Lower leg skin (tissue), 4 donors: ENCODE measurements around the gene ODAD4. TPM values are rescaled to one million over a fixed set of nuclear protein-coding genes. Genes with fewer than 3 reads are reported as not detected.
"Not testable (repeated sequence)": the region's sequence is repeated elsewhere in the genome, so short reads cannot be mapped to it uniquely, and the experiment has no call there.

ENCODE experiments used
- DNase-seq, 2 donors: peaks; one replicate each; pipeline ENCODE4 v3.0.0-alpha.2; 2019; ENCODE audit warnings: low spot score in 2 of 2
- H3K4me3 ChIP-seq: fragments of 200-600 bp; sonication (generic); 2 replicates; pipeline ENCODE4 v1.5.1; 2017; ENCODE audit warnings: mild to moderate bottlenecking, low read depth; ENCODE audit not compliant: poor library complexity, severe bottlenecking
- POLR2A ChIP-seq, 2 donors: fragments of 450-650 bp; IDR thresholded peaks; one replicate each; pipeline ENCODE4 v1.6.1; 2016 to 2017; ENCODE audit warnings: antibody characterized with exemption in 2 of 2, mild to moderate bottlenecking in 1 of 2, moderate library complexity in 1 of 2
- whole genome bisulfite sequencing, 2 donors: methylation state at CpG; one replicate each; pipeline ENCODE4 v1.1.5; 2018; 5-methylcytosine and 5-hydroxymethylcytosine counted together
- intact Hi-C: fragments of 100-400 bp; cut with DNase I; formaldehyde crosslinking; loops from one replicate; pipeline ENCODE4 v1.15.0; 2023; ENCODE audit warnings: low total_unique reads
- total RNA-seq, 4 donors: library from RNA; depleted of rRNA; stranded (reverse); fragments of >200 nt; gene quantifications; one replicate each; pipeline ENCODE4 v1.1.0, GENCODE V29; 2016
- TF ChIP-seq, protein P1 (sequence below), 3 donors: fragments of 450-650 bp; IDR thresholded peaks; one replicate each; pipeline ENCODE4 v1.5.1; 2016; ENCODE audit warnings: antibody characterized with exemption in 3 of 3, mild to moderate bottlenecking in 3 of 3, moderate library complexity in 2 of 3

ODAD4 gene
- total RNA-seq, 4 donors from 2014 or later: 0.13 to 0.42 (median 0.20) TPM; not detected in 1

DNA sequence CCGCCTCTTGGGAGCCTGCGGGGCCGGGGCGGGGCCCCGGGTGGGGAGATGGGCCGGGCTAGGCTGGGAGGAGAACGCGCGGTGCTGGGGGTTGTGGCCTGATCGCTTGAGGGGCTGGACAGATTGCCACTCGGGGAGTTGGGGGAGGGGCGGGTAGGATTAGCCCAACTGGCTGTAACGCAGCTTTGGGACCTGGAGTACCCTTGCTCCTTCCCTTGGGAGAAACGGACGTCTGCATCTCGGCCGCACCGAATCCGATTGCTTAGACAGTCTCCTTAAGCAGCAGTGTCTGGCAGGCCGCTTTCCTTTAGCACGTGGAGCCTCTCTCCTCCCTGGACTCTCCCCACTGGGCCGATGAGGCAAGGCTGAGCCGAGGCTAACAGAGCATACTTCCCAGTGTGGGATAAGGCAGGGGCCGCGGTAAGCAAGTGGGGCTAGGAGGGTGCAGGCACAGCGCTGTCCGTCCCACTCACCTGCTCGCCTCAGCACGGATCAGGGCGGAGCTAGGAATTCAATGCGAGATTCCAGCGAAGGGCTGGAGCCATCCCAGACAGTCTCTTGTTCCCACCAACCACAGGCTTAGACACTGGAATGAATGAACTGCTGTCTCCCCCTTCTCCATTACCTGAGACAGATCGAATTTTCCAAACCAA is 11.1 kb upstream of the ODAD4 start:
- DNase-seq: peak in 1 of 2 donors; percentile 59
- TF ChIP-seq, protein P1, sequence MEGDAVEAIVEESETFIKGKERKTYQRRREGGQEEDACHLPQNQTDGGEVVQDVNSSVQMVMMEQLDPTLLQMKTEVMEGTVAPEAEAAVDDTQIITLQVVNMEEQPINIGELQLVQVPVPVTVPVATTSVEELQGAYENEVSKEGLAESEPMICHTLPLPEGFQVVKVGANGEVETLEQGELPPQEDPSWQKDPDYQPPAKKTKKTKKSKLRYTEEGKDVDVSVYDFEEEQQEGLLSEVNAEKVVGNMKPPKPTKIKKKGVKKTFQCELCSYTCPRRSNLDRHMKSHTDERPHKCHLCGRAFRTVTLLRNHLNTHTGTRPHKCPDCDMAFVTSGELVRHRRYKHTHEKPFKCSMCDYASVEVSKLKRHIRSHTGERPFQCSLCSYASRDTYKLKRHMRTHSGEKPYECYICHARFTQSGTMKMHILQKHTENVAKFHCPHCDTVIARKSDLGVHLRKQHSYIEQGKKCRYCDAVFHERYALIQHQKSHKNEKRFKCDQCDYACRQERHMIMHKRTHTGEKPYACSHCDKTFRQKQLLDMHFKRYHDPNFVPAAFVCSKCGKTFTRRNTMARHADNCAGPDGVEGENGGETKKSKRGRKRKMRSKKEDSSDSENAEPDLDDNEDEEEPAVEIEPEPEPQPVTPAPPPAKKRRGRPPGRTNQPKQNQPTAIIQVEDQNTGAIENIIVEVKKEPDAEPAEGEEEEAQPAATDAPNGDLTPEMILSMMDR (IDR thresholded peaks at IDR 0.05): no peak
- TF ChIP-seq POLR2A (IDR thresholded peaks at IDR 0.05): no peak
- 6 to 7% methylated on average over 19 to 27 of the region's 33 CpGs for WGBS, 2 donors
- H3K4me3 ChIP-seq: no peak overlapping the region
- intact Hi-C loops: no loop called here

DNA sequence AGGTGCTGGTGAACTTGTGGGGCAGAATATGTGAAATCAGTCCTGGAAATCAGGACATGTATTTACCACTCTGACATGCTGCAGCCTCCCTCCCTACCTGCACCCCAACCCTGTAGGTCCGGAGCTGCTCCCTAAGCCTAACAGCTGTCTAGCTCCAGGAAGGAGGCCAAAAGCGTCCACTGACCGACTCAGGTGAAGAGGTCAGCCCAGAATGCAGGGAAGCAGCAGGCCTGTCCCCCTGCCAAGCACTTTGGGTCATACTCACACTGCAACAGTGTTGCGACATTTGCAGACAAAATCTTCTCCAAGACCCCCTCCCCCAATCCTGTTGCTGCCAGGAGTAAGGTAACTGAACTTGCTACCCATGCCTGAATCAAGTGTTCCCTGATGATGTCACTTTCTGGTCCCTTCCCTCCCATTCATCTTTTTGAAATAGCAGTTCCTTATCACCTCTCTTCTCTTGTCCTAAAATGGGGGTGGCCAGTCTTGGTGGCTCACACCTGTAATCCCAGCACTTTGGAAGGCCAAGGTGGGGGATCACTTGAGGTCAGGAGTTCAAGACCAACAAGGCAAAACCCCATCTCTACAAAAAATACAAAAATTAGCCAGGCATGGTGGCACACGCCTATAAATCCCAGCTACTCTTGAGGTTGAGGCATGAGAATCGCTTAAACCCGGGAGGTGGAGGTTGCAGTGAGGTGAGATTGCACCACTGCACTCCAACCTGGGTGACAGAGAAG is 10.4 kb upstream of the ODAD4 start:
- no peak for TF ChIP-seq POLR2A (IDR thresholded peaks at IDR 0.05)
- TF ChIP-seq, protein P1 (IDR thresholded peaks at IDR 0.05): no peak

DNA sequence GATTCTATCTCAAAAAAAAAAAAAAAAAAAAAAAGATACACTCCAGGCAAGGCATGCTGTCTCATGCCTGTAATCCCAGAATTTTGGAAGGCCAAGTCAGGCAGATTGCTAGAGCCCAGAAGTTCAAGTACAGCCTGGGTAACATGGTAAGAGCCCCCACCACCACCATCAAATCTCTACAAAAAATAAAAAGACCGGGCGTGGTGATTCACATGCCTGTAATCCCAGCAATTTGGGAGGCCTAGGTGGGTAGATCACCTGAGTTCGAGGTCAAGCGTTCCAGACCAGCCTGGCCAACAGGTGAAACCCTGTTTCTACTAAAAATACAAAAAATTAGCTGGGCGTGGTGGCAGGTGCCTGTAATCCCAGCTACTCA is 9.8 kb upstream of the ODAD4 start:
- TF ChIP-seq, protein P1 (IDR thresholded peaks at IDR 0.05): no peak
- no peak for TF ChIP-seq POLR2A (IDR thresholded peaks at IDR 0.05)
- 93 to 96% methylated on average over 5 of the region's 5 CpGs for WGBS, 2 donors
- H3K4me3 ChIP-seq: no peak overlapping the region
- DNase-seq: no peak
- intact Hi-C loops: no loop called here

More for the DNA sequence above, 10.4 kb upstream of the ODAD4 start:
- no peak overlapping the region for H3K4me3 ChIP-seq
- no peak for DNase-seq
- intact Hi-C loops: no loop called here
- 66 to 73% methylated on average over 7 of the region's 7 CpGs for WGBS, 2 donors

DNA sequence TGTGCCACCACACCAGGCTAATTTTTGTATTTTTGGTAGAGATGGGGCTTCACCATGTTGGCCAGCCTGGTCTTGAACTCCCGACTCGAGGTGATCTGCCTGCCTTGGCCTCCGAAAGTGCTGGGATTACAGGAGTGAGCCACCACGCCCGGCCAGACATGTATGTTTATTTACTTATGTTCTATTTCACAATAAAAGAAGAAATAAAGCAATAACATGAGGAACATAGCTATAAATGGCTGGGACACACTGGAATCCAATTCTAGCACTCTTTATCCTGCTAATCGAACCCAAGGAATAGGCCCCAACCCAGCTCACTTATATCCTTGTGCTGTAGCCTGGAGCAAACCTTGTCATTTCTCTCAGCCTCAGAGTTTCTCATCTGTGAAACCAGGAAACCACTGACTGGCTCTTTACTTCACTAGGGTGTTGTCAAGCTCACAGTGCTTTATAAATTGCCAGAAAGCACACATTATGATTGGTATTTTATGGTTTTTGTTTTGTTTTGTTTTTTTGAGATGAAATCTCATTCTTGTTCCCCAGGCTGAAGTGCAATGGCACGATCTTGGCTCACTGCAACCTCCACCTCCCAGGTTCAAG is 4.3 kb upstream of the ODAD4 start:
- no peak for DNase-seq
- intact Hi-C loops: no loop called here
- 87% methylated on average over 7 of the region's 7 CpGs for WGBS, 2 donors
- H3K4me3 ChIP-seq: no peak overlapping the region
- no peak for TF ChIP-seq POLR2A (IDR thresholded peaks at IDR 0.05)
- TF ChIP-seq, protein P1 (IDR thresholded peaks at IDR 0.05): no peak

DNA sequence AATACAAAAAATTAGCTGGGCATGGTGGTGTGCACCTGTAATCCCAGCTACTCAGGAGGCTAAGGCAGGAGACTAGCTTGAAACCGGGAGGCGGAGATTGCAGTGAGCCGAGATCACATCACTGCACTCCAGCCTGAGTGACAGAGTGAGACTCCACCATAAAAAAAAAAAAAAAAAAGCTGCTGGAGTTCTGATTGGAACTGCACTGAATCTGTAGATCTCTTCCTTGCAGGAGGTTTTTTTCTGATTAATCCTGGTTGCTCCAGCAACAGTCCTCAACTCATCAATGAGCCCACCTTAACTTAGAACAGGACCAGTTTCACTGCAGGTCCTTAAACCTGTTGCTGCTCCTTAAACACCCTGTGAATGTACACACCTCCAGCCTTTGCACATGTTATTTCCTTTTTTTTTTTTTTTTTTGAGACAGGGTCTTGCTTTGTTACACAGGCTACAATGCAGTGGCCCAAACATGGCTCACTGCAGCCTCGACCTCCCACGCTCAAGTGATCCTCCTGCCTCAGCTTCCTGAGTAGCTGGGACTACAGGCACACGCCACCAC is 1.6 kb upstream of the ODAD4 start:
- WGBS, 2 donors: 73 to 79% methylated on average over 6 of the region's 6 CpGs
- TF ChIP-seq POLR2A (IDR thresholded peaks at IDR 0.05): no peak
- TF ChIP-seq, protein P1 (IDR thresholded peaks at IDR 0.05): no peak
- no peak overlapping the region for H3K4me3 ChIP-seq
- no peak for DNase-seq
- intact Hi-C loops: no loop called here

DNA sequence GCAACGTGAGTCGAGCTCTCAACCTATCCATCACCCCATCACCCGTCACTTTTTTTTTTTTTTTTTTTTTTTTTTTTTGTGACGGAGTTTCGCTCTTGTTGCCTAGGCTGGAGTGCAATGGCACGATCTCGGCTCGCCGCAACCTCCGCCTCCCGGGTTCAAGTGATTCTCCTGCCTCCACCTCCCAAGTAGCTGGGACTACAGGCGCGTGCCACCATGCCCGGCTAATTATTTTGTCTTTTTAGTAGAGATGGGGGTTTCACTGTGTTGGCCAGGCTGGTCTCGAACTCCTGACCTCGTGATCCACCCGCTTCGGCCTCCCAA is 378 bp downstream of the ODAD4 start:
- DNase-seq, intact Hi-C loops, H3K4me3 ChIP-seq: not testable (repeated sequence)
- WGBS, 2 donors: 47 to 50% methylated on average over 18 of the region's 18 CpGs

DNA sequence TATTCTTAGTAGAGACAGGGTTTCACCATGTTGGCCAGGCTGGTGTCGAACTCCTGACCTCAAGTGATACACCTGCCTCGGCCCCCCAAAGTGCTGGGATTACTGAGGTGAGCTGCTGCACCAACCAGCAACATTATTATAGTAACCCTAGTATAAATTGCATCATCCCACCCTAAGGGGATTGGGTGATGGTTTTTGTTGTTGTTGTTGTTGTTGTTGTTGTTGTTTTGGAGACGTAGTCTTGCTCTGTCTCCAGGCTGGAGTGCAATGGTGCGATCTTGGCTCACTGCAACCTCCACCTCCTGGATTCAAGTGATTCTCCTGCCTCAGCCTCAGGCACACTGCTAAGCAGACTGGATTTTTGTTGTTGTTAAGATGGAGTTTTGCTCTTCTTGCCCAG is 1.3 kb downstream of the ODAD4 start:
- WGBS, 2 donors: 87 to 91% methylated on average over 4 of the region's 4 CpGs
- intact Hi-C loops: not testable (repeated sequence)

More for the DNA sequence above, 1.3 kb downstream of the ODAD4 start:
- not testable (repeated sequence) for H3K4me3 ChIP-seq, DNase-seq
